HepG2 (cell line): ENCODE measurements around the gene PROC. TPM values are rescaled to one million over a fixed set of nuclear protein-coding genes. Genes with fewer than 3 reads are reported as not detected.
A peak's percentile ranks its signal among the peaks of the same experiment; 100 is the strongest.

Experiments used
- ASH2L ChIP-seq: fragments of 300-600, 200-600 bp; sonication (generic); IDR thresholded peaks from 2 replicates; pipeline ENCODE4 v1.7.0; 2017; ENCODE audit warnings: low read depth, mild to moderate bottlenecking, moderate library complexity, mixed read lengths, low read length; ENCODE audit not compliant: insufficient read length
- FOXK2 ChIP-seq: fragments of 450-650 bp; IDR thresholded peaks from 2 replicates; pipeline ENCODE4 v1.6.1; 2016
- MAZ ChIP-seq, 2 experiments: sonication (generic) in 1 of 2; formaldehyde crosslinking in 1 of 2; IDR thresholded peaks; 2 replicates each; pipeline versions ENCODE4 v1.5.0 to v1.6.1; 2012 to 2020; ENCODE audit warnings: low read depth in 2 of 2, mild to moderate bottlenecking in 2 of 2, borderline replicate concordance in 1 of 2, improper control_type of control experiment in 1 of 2, low read length in 1 of 2, missing genetic modification reagents in 1 of 2, moderate library complexity in 1 of 2
- NFYC ChIP-seq: IDR thresholded peaks from 2 replicates; pipeline ENCODE4 v1.6.1; 2016; ENCODE audit warnings: missing genetic modification reagents, missing compliant biosample characterization
- RAD21 ChIP-seq: fragments of 450-650 bp; formaldehyde crosslinking; IDR thresholded peaks from 2 replicates; pipeline ENCODE4 v1.5.0; 2020; ENCODE audit warnings: mild to moderate bottlenecking
- SRF ChIP-seq: IDR thresholded peaks from 2 replicates; pipeline ENCODE4 v1.6.1; 2011; ENCODE audit warnings: mild to moderate bottlenecking, low read depth, low read length, moderate library complexity
- ZNF275 ChIP-seq: sonication (generic); formaldehyde crosslinking; IDR thresholded peaks from 2 replicates; pipeline ENCODE4 v1.8.0; 2022; ENCODE audit warnings: missing genetic modification reagents, mild to moderate bottlenecking, inconsistent platforms, borderline replicate concordance
- ZNF34 ChIP-seq: sonication (generic); formaldehyde crosslinking; IDR thresholded peaks from 2 replicates; pipeline ENCODE4 v1.4.0; 2020; ENCODE audit warnings: mild to moderate bottlenecking, missing genetic modification reagents, borderline replicate concordance
- ZNF354B ChIP-seq: sonication (generic); formaldehyde crosslinking; IDR thresholded peaks from 2 replicates; pipeline ENCODE4 v1.8.0; 2022; ENCODE audit warnings: mild to moderate bottlenecking, missing genetic modification reagents
- ZNF841 ChIP-seq: sonication (generic); formaldehyde crosslinking; IDR thresholded peaks from 2 replicates; pipeline ENCODE4 v1.8.1; 2023; ENCODE audit warnings: missing genetic modification reagents, borderline replicate concordance
- ZZZ3 ChIP-seq: sonication (generic); formaldehyde crosslinking; IDR thresholded peaks from 2 replicates; pipeline ENCODE4 v1.4.0; 2020; ENCODE audit warnings: missing genetic modification reagents, mild to moderate bottlenecking, borderline replicate concordance
- polyA plus RNA-seq, 8 experiments: library from polyadenylated mRNA; depleted of rRNA in 3 of 8; stranded (reverse) in 7 of 8; unstranded in 1 of 8; fragments of >200 nt; fragmentation: Illumina TruSeq in 4 of 8; extraction: Trizol in 4 of 8; gene quantifications; 2 replicates each; pipeline versions ENCODE4 v1.2.1 to v1.2.3, GENCODE V29; 2011 to 2016; ENCODE audit warnings: low read depth in 4 of 8, missing spikeins in 1 of 8, mixed read lengths in 1 of 8; ENCODE audit not compliant: insufficient read depth in 1 of 8
- total RNA-seq, 5 experiments: library from RNA; depleted of rRNA; stranded (reverse); fragments of >200 nt; fragmentation: Illumina TruSeq; extraction: Trizol; gene quantifications; 2 replicates each; pipeline ENCODE4 v1.2.3, GENCODE V29; 2016; ENCODE audit warnings: low read depth in 1 of 5
- TF ChIP-seq, protein P1 (sequence below): sonication (generic); formaldehyde crosslinking; IDR thresholded peaks from 2 replicates; pipeline ENCODE4; 2020; ENCODE audit warnings: missing genetic modification reagents, mild to moderate bottlenecking, borderline replicate concordance
- TF ChIP-seq, protein P2 (sequence below): sonication (generic); formaldehyde crosslinking; IDR thresholded peaks from 2 replicates; pipeline ENCODE4 v1.4.0; 2020; ENCODE audit warnings: mild to moderate bottlenecking, missing genetic modification reagents
- TF ChIP-seq, protein P3 (sequence below): sonication (generic); formaldehyde crosslinking; IDR thresholded peaks from 2 replicates; pipeline ENCODE4 v1.5.0; 2020; ENCODE audit warnings: mild to moderate bottlenecking, missing genetic modification reagents
- TF ChIP-seq, protein P4 (sequence below): sonication (generic); formaldehyde crosslinking; IDR thresholded peaks from 2 replicates; pipeline ENCODE4 v1.4.0; 2020; ENCODE audit warnings: missing genetic modification reagents, borderline replicate concordance

The PROC gene
- total and polyA plus RNA-seq, 2 of the 13 experiments (the other 11 are each of a cell fraction or from before 2014, with no cell fraction given): 134 to 185 TPM

DNA sequence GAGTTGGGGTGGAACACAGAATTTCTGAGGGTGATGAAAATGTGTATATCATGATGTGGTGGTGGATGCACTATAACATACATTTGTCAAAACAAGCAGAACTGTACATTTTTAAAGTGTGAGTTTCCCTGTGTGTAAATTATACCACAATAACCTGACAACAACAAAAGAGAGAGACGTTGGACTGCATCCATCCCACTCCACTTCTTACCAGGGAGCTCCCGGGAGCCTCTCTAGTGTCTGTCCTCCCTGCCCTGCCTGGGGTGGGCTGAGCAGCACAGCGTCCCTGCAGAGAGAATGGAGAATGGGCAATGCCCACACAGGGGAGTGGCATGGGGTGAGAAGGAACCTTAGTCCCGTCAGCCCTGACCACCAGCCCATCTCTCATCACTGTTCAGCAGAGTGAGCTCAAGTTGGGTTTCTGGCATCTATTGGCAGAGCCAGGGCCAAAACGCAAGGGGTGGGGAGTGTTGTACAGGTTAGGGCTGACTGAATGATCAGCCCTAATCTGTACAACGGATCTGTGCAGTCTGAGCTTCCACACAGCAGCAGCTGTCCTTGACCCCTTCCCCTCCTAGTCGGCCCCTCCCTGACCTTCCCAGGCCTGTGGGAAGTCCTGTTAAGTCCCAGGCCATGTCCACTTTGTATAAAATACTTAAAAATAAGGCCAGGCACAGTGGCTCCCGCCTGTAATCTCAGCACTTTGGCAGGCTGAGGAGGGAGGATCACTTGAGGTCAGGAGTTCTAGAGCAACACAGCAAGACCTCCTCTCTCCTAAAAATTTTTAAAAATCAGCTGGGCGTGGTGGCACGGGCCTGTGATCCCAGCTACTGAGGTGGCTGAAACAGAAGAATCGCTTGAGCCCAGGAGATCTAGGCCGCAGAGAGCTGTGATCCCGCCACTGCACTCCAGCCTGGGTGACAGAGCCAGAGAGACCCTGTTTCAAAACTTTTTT is 3.3 kb upstream of the PROC start (continued):
- TF ChIP-seq, protein P1, sequence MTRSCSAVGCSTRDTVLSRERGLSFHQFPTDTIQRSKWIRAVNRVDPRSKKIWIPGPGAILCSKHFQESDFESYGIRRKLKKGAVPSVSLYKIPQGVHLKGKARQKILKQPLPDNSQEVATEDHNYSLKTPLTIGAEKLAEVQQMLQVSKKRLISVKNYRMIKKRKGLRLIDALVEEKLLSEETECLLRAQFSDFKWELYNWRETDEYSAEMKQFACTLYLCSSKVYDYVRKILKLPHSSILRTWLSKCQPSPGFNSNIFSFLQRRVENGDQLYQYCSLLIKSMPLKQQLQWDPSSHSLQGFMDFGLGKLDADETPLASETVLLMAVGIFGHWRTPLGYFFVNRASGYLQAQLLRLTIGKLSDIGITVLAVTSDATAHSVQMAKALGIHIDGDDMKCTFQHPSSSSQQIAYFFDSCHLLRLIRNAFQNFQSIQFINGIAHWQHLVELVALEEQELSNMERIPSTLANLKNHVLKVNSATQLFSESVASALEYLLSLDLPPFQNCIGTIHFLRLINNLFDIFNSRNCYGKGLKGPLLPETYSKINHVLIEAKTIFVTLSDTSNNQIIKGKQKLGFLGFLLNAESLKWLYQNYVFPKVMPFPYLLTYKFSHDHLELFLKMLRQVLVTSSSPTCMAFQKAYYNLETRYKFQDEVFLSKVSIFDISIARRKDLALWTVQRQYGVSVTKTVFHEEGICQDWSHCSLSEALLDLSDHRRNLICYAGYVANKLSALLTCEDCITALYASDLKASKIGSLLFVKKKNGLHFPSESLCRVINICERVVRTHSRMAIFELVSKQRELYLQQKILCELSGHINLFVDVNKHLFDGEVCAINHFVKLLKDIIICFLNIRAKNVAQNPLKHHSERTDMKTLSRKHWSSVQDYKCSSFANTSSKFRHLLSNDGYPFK (CRISPR knock-in tag): no peak
- no peak for TF ChIP-seq ZNF841 (CRISPR knock-in tag)
- 0 out of 2 replicates have a peak, but pooled peaks have one; percentile 63 for TF ChIP-seq ZNF354B
- TF ChIP-seq, protein P2, sequence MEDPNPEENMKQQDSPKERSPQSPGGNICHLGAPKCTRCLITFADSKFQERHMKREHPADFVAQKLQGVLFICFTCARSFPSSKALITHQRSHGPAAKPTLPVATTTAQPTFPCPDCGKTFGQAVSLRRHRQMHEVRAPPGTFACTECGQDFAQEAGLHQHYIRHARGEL (CRISPR knock-in tag): no peak
- no peak for TF ChIP-seq MAZ (IDR thresholded peaks at IDR 0.05; ENCODE audit: borderline replicate concordance, low read depth, low read length)
- peak; percentile 71; the same call in 1 of the 2 replicates for TF ChIP-seq MAZ (CRISPR knock-in tag; IDR thresholded peaks at IDR 0.05; ENCODE audit: low read depth)
- TF ChIP-seq ZZZ3 (CRISPR knock-in tag): no peak
- TF ChIP-seq, protein P3, sequence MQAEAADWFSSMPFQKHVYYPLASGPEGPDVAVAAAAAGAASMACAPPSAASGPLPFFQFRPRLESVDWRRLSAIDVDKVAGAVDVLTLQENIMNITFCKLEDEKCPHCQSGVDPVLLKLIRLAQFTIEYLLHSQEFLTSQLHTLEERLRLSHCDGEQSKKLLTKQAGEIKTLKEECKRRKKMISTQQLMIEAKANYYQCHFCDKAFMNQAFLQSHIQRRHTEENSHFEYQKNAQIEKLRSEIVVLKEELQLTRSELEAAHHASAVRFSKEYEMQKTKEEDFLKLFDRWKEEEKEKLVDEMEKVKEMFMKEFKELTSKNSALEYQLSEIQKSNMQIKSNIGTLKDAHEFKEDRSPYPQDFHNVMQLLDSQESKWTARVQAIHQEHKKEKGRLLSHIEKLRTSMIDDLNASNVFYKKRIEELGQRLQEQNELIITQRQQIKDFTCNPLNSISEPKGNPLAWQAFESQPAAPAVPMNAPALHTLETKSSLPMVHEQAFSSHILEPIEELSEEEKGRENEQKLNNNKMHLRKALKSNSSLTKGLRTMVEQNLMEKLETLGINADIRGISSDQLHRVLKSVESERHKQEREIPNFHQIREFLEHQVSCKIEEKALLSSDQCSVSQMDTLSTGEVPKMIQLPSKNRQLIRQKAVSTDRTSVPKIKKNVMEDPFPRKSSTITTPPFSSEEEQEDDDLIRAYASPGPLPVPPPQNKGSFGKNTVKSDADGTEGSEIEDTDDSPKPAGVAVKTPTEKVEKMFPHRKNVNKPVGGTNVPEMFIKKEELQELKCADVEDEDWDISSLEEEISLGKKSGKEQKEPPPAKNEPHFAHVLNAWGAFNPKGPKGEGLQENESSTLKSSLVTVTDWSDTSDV (CRISPR knock-in tag): no peak
- TF ChIP-seq ZNF34: peak; percentile 66; the same call in 1 of the 2 replicates
- no peak for TF ChIP-seq SRF
- TF ChIP-seq NFYC (CRISPR knock-in tag): 0 out of 2 replicates have a peak, but pooled peaks have one; percentile 22
- peak; percentile 32; the same call in 1 of the 2 replicates for TF ChIP-seq RAD21 (CRISPR knock-in tag)
- TF ChIP-seq ASH2L: peak; percentile 21
- TF ChIP-seq ZNF275 (CRISPR knock-in tag): no peak
- TF ChIP-seq FOXK2: no peak
- TF ChIP-seq, protein P4, sequence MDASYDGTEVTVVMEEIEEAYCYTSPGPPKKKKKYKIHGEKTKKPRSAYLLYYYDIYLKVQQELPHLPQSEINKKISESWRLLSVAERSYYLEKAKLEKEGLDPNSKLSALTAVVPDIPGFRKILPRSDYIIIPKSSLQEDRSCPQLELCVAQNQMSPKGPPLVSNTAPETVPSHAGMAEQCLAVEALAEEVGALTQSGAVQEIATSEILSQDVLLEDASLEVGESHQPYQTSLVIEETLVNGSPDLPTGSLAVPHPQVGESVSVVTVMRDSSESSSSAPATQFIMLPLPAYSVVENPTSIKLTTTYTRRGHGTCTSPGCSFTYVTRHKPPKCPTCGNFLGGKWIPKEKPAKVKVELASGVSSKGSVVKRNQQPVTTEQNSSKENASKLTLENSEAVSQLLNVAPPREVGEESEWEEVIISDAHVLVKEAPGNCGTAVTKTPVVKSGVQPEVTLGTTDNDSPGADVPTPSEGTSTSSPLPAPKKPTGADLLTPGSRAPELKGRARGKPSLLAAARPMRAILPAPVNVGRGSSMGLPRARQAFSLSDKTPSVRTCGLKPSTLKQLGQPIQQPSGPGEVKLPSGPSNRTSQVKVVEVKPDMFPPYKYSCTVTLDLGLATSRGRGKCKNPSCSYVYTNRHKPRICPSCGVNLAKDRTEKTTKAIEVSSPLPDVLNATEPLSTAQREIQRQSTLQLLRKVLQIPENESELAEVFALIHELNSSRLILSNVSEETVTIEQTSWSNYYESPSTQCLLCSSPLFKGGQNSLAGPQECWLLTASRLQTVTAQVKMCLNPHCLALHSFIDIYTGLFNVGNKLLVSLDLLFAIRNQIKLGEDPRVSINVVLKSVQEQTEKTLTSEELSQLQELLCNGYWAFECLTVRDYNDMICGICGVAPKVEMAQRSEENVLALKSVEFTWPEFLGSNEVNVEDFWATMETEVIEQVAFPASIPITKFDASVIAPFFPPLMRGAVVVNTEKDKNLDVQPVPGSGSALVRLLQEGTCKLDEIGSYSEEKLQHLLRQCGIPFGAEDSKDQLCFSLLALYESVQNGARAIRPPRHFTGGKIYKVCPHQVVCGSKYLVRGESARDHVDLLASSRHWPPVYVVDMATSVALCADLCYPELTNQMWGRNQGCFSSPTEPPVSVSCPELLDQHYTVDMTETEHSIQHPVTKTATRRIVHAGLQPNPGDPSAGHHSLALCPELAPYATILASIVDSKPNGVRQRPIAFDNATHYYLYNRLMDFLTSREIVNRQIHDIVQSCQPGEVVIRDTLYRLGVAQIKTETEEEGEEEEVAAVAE: 0 out of 2 replicates have a peak, but pooled peaks have one; percentile 23
